Ecto neural progenitor cell (in vitro differentiated cells): ENCODE results near the gene SNRPA1.
A peak's percentile ranks its signal among the peaks of the same experiment; 100 is the strongest.
"Not testable (repeated sequence)": the region's sequence is repeated elsewhere in the genome, so short reads cannot be mapped to it uniquely, and the experiment has no call there.

Experiments used
- DNase-seq: peaks from one replicate; pipeline ENCODE4 v3.0.0-alpha.2; 2018; ENCODE audit warnings: low spot score

Gene SNRPA1

GRCh38 chr15:101293122-101293521 lies 1.9 kb downstream of the SNRPA1 start:
- peak; percentile 31 for DNase-seq

DNA sequence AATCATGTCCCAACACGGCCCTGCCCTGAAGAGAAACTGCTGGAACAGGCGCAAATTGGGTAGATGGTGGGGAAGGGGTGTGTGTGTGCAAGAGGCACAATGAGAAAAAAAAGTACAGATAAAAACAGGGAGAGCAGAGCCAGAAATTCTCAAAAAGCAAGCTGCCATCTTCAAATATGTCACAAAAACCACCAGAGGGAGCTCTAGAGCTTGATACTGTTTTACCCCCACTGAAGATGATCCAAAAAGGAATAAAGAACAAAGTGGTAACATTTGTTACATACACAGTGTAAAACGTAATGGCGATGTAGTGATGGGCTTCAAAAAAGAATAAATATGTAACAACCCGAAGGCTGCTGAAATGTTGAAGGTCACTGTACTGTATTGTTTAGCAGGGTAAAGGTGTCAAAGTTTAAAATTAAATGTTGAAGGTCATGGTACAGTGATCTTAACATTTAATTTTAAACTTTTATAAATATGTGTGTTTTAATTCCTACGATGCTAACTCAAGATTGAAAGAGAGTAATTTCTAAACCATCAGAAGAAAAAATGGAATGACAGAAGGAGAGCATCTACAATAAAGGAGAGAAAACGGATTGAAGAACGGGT lies 6.0 kb downstream of the SNRPA1 start:
- peak; percentile 34 for DNase-seq

GRCh38 chr15:101287342-101287741 lies 7.7 kb downstream of the SNRPA1 start:
- DNase-seq, result not testable (repeated sequence)

GRCh38 chr15:101286471-101287114 lies 8.5 kb downstream of the SNRPA1 start:
- no peak for DNase-seq

DNA sequence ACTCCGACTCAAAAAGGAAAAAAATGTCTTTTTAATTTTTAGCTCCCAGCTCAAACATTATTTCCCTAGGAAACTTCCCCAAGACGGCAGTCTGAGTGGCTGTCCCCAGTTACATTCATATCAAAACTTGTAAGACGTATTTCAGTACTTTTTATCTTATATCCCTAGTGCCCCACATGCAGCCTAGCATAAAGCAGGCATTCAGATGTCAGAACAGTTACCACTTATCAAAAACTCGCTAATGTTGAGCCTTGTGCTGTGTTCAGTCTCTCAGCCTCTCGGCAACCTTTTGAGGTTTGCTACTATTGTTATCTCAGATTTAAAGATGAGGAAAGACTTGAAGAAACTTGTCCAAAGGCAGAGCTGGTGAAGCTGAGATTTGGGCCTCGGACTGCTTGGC lies 11.1 kb downstream of the SNRPA1 start:
- peak; percentile 23 for DNase-seq

DNA sequence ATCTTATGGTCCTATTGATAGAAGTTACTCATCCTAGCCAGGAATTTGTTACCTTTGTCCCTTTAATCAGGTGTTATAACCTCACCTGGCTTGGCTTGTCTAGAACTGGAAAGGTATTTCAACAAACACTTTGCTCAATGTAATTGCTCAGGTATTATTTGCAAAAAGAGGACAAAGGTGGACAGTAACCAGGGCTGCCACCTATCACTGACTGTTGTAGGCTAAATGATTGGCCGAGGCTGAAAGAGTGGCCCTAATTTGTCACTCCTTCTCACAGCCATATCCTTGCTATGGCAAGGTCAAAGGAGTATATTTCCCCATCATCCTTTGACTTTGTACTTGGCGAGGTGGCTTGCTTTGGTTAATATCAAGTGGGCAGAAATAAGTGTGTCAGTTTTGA lies 15.0 kb downstream of the SNRPA1 start:
- DNase-seq, result no peak

DNA sequence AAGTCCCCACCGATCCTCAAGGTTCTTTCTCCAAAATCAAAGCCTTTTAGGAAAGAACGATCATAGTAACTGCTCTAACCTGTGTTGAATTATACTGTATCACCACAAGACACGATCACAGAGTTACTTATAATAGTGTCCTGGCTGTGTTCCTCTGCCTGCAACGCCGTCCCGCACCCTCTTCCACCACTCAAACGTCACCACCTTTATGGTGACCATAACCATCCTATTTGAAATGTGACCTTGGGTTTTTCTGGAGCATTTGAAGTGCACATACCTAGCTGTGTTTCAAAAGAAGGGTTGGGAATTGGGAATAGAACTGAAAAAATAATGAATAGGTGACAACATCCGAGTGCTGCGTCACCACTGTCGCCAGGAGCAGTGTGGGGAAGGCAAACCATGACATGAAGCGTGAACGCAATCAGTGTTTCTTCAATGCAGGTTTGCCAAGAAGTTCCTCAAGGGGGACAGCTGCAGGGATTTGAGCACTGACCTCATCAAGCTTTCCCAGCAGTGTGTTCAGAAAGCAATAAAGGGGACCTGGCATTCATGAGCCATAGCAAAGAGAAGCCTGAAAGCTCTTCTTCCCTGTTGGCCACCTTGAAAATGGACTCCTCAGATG lies 17.0 kb downstream of the SNRPA1 start:
- no peak for DNase-seq

GRCh38 chr15:101277038-101277822 lies 17.8 kb downstream of the SNRPA1 start, which contains the start of gene SELENOS:
Gene SELENOS (minus strand): TSS chr15:101277485. CDS start chr15:101277417, 68 bp downstream.
- DNase-seq, result peak; percentile 92

GRCh38 chr15:101276501-101277037 lies 18.5 kb downstream of the SNRPA1 start:
- DNase-seq, result peak; percentile 41

GRCh38 chr15:101275018-101275417 lies 20.0 kb downstream of the SNRPA1 start:
- DNase-seq, result no peak

DNA sequence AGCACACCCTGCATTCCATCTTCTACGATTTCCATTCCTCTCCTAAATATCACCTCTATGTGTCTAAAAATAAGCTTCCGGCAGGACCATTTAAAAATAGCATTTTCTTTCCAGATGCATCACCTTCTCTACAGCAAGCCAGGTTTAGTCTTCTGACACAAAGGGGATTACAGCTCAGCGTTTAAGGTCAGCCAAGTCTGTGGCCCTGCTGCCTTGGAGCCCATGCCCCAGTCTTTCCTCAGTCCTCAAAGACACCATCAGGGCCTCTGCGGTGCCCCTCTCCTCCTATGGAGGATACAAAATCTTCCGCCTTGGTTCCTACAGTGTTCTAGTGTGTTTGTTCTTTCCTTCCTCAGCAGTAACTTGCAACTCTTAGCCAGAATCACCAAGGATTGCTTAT lies 21.5 kb downstream of the SNRPA1 start:
- no peak for DNase-seq

GRCh38 chr15:101272584-101272983 lies 22.5 kb downstream of the SNRPA1 start:
- no peak for DNase-seq

GRCh38 chr15:101269479-101270223 lies 25.4 kb downstream of the SNRPA1 start:
- DNase-seq, result peak; percentile 44

DNA sequence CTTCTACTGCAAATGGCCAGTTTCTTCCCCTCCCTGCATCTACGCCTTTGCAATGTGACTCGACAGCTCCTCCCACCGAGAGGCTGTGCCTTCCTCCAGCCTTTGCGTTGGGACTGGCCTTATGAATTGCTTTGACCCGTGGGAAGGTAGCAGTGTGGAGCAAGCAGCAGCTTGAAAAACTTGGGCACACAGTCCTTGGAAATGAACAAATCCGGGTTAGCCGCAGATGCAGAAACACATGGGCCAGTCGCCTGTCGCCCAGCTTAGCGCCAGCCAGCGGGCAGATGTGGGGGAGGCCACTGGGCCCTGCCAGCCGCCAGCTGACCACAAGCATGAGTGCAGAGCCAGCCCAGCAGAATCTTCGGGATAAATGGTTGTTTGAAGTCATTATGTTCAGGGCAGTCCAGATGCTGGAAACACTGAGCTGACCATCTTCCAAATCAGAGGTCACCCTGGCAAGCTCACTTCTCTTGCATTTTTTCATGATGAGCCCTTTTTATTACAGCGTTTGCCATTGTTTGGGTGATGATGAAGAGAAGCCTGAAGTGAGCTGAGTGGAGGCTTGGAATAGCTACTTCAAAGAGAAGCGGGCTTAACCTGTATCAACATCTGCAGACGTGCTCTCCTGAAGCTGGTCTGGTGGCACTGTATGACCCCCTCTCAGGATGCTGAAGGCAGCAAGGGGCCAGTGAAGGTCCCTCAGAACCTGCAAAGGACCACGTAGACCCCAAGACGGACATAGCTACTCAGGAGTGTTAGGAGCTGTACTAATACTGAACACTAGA lies 27.5 kb downstream of the SNRPA1 start:
- DNase-seq, result no peak

DNA sequence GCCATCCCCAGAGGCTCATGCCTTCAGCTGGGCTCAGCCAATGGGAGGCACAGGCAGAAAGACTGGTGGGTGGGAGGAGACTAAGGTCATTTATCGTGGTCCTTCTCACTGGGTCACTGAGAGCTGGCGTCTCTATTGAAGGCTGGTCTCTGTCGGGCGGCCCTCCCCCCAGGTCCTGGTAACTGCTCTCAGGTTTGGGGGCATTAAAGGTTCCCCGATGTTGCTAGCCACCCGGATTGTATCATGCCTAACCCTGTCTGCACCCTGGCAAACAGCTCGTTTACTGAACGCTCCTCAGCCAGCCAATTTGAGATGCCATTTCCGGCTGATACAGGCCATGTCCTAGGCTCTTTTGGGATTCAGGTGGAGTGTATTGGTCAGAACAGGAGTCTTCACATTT lies 28.3 kb downstream of the SNRPA1 start:
- DNase-seq, result peak; percentile 36

DNA sequence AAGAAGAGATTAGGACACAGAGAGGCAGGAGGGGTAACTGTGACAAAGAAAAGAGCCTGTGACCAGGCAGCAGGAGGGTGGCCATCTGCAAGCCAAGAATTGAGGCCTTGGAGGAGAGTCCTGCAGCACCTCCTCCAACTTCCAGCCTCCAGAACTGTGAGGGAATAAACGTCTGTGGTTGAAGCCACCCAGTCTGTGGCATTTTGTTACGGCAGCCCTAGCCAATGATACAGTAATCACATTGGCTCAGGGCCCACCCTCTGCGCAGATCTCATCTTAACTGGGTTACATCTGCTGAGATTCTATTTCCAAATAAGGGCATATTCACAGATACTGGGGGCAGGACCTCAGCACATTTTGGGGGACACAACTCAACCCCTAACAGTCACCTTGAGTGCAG lies 29.0 kb downstream of the SNRPA1 start:
- DNase-seq, result no peak

GRCh38 chr15:101264911-101265641 lies 30.0 kb downstream of the SNRPA1 start:
- DNase-seq, result no peak

DNA sequence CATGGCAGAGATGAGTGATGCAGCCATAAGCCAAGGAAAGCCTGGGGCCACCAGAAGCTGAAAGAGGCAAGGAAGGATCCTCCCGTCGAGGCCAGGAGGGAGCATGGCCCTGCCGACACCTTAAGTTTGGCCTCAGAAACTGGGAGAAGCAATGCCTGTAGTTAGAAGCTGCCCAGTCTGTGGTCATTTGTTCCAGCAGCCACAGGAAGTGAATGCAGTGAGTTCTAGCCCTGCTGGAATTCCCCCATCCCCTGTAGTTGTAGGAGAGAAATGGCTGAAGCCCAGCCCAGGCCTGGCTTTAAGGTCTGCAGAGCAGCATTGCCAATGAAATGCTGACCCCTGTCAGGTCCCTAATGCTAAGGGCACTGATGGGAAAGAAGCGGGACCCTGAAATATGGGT lies 31.0 kb downstream of the SNRPA1 start:
- DNase-seq, result no peak

- no peak for DNase-seq
Observed at GRCh38 chr15:101262551-101262950, 32.5 kb downstream of the SNRPA1 start.
